ENCODE measurements around the gene IGSF8. TPM values are rescaled to one million over a fixed set of nuclear protein-coding genes. Genes with fewer than 3 reads are reported as not detected.

The IGSF8 gene
- total RNA-seq, 1 donor from 2014 or later: 21.6 TPM

- no peaks in the 10 kb centered on the region for H3K36me3 ChIP-seq
- H3K27ac ChIP-seq: no peak overlapping the region
- H3K4me3 ChIP-seq: no peak overlapping the region
- H3K27me3 ChIP-seq: no peaks in the 10 kb centered on the region
- no peak for DNase-seq (ENCODE audit: extremely low spot score in 2 of 2)
- intact Hi-C loops (cut with DNase I): no loop called here
- H3K4me1 ChIP-seq: no peaks in the 10 kb centered on the region
- TF ChIP-seq POLR2A (IDR thresholded peaks at IDR 0.05): no peak
- TF ChIP-seq CTCF (IDR thresholded peaks at IDR 0.05): no peak
- no peaks in the 10 kb centered on the region for H3K9me3 ChIP-seq
Observed at GRCh38 chr1:160134791-160135572, 36.6 kb upstream of the IGSF8 start.

GRCh38 chr1:160133990-160134770 lies 35.8 kb upstream of the IGSF8 start:
- intact Hi-C loops (cut with DNase I): no loop called here
- TF ChIP-seq POLR2A (IDR thresholded peaks at IDR 0.05) (no peak), POLR2AphosphoS5 (IDR thresholded peaks at IDR 0.05; ENCODE audit: insufficient read depth in 1 of 2, low read depth in 1 of 2) (no peak), CTCF (IDR thresholded peaks at IDR 0.05) (no peak)
- DNase-seq (ENCODE audit: extremely low spot score in 2 of 2): no peak
- Histone ChIP-seq H3K4me1 (no peaks in the 10 kb centered on the region), H3K36me3 (no peaks in the 10 kb centered on the region), H3K9me3 (no peaks in the 10 kb centered on the region), H3K4me3 (no peak overlapping the region), H3K27me3 (no peaks in the 10 kb centered on the region), H3K27ac (no peak overlapping the region)

DNA sequence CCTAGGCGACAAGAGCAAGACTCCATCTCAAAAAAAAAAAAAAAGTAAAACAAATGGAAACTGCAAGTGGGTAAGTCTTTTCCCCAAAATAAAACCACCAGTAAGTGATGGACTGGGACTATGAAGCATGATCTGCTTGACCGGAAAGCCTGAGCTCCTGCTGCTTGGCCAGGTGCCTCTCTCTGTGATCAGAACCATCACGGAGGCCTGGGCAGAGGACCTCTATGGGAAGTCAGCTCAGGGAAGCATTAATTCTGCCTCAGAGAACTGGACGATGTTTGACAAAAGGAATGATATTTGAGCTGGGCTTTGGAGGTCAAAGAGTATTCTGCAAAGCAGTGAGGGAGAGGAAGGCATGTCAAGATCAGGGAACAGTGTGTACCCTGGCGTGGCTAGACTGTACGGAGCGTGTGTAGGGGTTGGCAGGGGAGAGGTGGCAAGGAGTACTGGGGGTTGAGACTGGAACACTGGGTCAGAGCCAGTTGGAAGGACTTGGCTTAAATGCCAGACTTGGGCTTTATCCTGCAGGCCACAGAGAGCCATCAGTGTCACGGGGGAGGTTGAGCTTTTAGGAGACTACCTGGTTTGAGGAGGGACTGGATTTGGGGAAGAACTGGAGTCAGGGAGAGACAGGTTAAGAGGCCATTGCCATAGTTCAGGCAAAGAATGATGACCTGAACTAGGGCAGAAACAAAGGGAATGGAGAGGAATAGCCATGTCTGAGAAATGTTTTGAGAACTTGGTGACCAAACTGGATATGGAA lies 33.6 kb upstream of the IGSF8 start:
- TF ChIP-seq CTCF (IDR thresholded peaks at IDR 0.05): no peak
- TF ChIP-seq POLR2AphosphoS5 (IDR thresholded peaks at IDR 0.05; ENCODE audit: insufficient read depth in 1 of 2, low read depth in 1 of 2): no peak
- no peak for TF ChIP-seq POLR2A (IDR thresholded peaks at IDR 0.05)
- no peak overlapping the region for H3K4me3 ChIP-seq
- intact Hi-C loops (cut with DNase I): no loop called here
- no peaks in the 10 kb centered on the region for H3K4me1 ChIP-seq
- H3K9me3 ChIP-seq: no peaks in the 10 kb centered on the region
- DNase-seq (ENCODE audit: extremely low spot score in 2 of 2): no peak
- no peaks in the 10 kb centered on the region for H3K36me3 ChIP-seq
- H3K27ac ChIP-seq: no peak overlapping the region
- H3K27me3 ChIP-seq: no peaks in the 10 kb centered on the region

- intact Hi-C loops (cut with DNase I): no loop called here
- no peaks in the 10 kb centered on the region for H3K36me3 ChIP-seq
- DNase-seq (ENCODE audit: extremely low spot score in 2 of 2): no peak
- no peak overlapping the region for H3K27ac ChIP-seq
- no peaks in the 10 kb centered on the region for H3K9me3 ChIP-seq
- H3K27me3 ChIP-seq: no peaks in the 10 kb centered on the region
- H3K4me1 ChIP-seq: no peaks in the 10 kb centered on the region
- TF ChIP-seq POLR2AphosphoS5 (IDR thresholded peaks at IDR 0.05; ENCODE audit: insufficient read depth in 1 of 2, low read depth in 1 of 2): no peak
- no peak for TF ChIP-seq CTCF (IDR thresholded peaks at IDR 0.05)
- no peak for TF ChIP-seq POLR2A (IDR thresholded peaks at IDR 0.05)
- H3K4me3 ChIP-seq: no peak overlapping the region
Observed at GRCh38 chr1:160130939-160131338, 32.5 kb upstream of the IGSF8 start.

Measured in vagina (tissue), 2 donors.